SK-MEL-5 (cell line): ENCODE data around the gene GSTT4. TPM values are rescaled to one million over a fixed set of nuclear protein-coding genes. Genes with fewer than 3 reads are reported as not detected.
A peak's percentile ranks its signal among the peaks of the same experiment; 100 is the strongest.
"Not testable (repeated sequence)": the region's sequence is repeated elsewhere in the genome, so short reads cannot be mapped to it uniquely, and the experiment has no call there.

Source experiments
- DNase-seq: peaks from one replicate; pipeline ENCODE4 v3.0.0-alpha.2; 2016; ENCODE audit warnings: low read depth, low spot score
- in situ Hi-C: cut with HindIII; loops from 2 replicates; pipeline ENCODE4 v1.10.0; 2016; ENCODE audit warnings: low sequenced_read_pairs, high pct_unique_total_duplicates, low pct_unique_long_range_greater_than_20kb
- total RNA-seq: library from RNA; depleted of rRNA; stranded (reverse); fragments of >200 nt; shearing (Covaris generic); gene quantifications from 2 replicates; pipeline ENCODE4 v1.2.3, GENCODE V29; 2014

The GSTT4 gene
- total RNA-seq, 1 experiment from 2014 or later, result not detected

DNA sequence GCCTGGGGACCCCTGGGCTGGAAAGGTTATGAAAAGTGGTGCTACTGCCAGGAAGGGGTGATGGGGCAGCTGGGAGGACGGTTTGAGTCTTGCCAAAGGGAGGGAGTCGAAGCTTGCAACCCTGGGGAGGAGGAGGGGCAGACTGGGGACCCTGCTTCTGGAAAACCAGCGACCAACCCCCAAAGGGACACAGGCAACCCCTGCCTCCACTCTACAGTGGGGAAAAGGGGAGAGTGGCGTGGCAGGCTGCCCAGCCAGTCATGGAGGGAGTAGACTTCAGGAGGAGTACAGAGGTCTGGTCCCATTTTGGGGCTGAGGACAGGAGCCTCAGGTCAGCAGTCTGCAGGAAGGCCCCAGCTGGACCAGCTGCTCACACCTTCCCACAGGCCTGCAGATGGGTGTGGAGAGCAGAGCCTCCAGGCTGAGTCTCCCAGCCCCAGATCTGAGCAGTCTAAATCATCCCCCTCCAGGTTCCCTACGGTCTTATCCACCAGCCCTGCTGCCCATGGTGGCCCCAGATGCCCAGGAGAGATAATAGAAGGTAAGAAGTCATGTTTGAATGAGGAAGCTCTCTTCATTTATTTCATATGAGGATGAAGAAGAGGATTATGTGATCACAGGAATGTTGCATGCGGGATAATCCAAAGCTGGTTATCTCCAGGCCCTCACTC, 34.3 kb downstream of the GSTT4 start:
- DNase-seq, result no peak
- in situ Hi-C loops, result no loop called here

DNA sequence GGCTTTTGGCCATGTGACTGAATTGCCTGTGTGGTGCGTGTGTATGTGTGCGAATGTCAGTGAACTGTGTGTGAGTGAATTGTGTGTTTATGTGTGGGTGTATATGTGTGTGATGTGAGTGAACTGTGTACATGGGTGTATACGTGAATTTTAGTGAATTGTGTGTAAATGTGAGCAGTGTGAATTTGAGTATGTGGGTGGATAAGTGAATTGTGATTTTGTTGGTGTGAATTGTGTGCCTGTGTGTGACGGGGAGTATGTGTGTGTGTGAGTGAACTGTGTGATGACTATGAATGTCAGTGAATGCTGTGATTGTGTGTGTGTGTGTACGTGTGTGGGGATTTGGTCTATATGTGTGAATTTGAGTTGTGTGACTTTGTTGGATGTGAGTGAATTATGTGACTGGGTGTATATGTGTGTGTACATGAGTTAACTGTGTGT, 35.0 kb downstream of the GSTT4 start:
- in situ Hi-C loops, result no loop called here
- no peak for DNase-seq

DNA sequence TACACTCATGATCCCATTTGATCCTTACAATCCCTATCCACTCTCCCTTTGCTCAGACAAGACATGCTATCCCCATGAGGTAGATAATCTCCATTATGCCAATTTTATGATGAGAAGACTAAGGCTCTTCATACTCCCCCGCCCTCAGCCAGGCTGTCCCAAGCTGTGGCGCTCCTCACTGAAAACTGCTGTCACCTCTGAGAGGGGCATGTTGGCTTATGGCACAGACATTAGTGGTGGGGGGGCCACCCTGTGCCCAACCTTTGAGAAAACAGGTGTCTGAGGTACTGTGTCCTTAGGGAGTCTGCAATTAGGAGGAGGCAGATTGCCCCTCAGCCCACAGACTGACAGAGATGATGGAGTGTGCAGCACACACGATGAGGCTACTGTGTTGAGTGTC, 36.2 kb downstream of the GSTT4 start:
- in situ Hi-C loops, result no loop called here
- DNase-seq, result no peak

DNA sequence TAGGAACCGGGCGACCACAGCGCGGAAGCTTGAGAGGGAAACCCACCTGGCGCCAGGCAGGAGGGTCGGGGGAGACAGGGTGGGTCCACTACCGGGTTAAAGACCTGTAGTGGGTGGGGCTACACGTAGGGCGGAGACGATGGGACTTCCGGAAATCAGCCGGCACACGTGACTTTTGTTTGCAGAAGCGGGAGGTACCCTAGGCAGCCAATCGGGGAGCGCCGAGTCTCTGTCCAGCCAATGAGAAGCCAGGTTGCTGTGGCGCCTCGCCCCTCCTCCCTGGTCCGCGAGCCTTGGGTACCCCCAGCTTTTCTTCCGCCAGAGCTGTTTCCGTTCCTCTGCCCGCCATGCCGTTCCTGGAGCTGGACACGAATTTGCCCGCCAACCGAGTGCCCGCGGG, 38.7 kb downstream of the GSTT4 start, which contains the start of gene DDTL:
Gene DDTL, plus strand, starts transcription at position 321 of the 400 bp plus-strand sequence. Its CDS starts 27 bp downstream, at position 348.
- DNase-seq, in situ Hi-C loops: not testable (repeated sequence)

DNA sequence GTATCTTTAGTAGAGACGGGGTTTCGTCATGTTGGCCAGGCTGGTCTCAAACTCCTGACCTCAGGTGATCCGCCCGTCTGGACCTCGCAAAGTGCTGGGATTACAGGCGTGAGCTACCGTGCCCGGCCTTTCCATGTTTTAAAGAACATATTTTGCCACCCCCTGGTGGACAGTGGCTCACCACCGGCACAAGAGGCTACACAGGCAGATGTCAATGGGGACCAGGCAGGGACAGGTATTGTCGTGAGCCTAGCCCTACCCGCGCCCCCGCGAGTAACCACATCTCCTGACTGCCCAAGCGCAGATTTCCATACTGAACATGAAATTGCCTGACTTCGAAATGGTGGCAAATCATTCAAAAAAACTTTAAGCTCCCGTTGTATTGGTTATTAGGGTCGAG, 39.2 kb downstream of the GSTT4 start:
- in situ Hi-C loops, result not testable (repeated sequence)

DNA sequence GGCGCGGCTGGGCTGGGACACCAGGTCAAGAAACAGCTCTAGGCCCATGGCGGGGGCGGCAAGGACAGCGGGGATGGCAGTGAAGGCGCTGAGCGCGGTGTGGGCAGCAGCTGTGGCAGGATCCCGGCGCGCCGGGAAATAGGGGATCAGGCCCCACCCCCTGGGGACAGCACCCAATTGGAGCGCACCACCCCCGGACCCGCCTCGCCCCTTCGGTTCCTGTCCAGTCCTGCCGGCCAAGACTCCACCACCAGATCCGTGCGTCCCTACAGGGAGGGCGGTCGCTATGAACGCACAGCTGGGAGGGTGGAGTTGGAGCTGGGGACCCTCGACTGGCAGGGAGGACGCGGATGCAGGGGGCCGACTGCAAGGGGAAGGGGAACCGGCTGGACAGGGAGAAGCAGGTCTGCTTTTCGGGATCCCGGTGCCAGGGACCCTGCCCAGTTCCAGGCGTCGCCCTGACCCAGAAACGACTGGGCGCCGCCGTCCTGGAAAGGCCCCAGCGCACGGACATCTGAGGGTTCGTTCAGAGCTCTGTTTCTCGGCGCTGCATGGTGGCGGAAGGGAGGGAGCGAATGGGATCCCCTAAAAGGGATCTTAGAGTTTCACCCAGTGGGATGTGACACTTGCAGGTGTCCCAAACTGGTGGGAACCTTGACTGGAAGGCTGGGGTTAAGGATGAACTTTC, 44.0 kb downstream of the GSTT4 start, which contains the start of gene GSTT2B:
Gene GSTT2B, minus strand, starts transcription at position 112 of the 688 bp plus-strand sequence. Its CDS starts 64 bp downstream, at position 48.
- DNase-seq, in situ Hi-C loops: not testable (repeated sequence)

More for the DNA sequence above, 39.2 kb downstream of the GSTT4 start:
- not testable (repeated sequence) for DNase-seq

DNA sequence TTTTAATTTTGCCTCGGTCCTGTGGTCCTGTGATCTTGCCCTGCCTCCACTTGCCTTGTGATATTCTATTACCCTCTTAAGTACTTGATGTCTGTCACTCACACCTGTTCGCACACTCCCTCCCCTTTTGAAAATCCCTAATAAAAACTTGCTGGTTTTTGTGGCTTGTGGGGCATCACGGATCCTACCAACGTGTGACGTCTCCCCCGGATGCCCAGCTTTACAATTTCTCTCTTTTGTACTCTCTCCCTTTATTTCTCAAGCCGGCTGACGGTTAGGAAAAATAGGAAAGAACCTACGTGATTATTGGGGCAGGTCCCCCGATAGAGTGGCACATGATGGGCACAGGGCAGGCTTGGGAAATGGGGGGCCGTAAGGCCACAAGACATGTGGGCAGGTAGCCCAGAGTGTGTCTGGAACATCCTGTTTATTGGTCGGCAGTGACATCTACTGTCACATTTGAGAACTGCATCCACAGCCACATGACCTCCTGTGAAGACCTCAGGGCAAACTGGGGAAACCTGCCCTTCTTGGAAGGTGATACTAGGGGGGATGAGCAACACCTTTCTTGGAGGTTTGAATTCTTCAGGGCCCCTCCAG, 48.9 kb downstream of the GSTT4 start:
- in situ Hi-C loops, result not testable (repeated sequence)
- DNase-seq, result peak; percentile 71

DNA sequence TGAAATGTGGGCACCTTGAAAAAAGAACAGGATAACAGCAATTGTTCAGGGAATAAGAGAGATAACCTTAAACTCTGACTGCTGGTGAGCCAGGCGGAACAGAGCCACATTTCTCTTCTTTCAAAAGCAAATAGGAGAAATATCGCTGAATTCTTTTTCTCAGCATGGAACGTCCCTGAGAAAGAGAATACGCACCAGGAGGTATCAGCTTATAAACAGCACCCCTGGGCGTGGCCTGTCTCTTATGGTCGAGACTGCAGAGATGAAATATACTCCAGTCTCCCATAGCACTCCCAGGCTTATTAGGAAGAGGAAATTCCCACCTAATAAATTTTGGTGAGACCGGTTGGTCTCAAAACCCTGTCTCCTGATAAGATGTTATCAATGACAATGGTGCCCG, 49.4 kb downstream of the GSTT4 start:
- in situ Hi-C loops, DNase-seq: not testable (repeated sequence)

DNA sequence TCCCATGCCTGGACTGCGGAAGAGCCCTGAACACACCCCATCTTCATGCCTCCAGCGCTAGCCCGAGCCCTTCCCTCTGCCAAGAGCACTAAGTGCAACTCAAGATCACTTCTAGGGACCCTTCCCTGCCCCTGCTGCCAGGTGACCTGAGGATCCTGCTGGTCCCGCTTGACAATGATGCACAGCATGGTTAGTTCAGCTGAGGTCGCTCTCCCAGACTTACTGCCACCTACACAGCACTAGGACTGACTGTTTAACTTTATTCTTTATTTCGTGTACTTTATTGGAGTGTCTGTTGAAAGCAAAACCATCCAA, 50.3 kb downstream of the GSTT4 start:
- in situ Hi-C loops, DNase-seq: not testable (repeated sequence)

DNA sequence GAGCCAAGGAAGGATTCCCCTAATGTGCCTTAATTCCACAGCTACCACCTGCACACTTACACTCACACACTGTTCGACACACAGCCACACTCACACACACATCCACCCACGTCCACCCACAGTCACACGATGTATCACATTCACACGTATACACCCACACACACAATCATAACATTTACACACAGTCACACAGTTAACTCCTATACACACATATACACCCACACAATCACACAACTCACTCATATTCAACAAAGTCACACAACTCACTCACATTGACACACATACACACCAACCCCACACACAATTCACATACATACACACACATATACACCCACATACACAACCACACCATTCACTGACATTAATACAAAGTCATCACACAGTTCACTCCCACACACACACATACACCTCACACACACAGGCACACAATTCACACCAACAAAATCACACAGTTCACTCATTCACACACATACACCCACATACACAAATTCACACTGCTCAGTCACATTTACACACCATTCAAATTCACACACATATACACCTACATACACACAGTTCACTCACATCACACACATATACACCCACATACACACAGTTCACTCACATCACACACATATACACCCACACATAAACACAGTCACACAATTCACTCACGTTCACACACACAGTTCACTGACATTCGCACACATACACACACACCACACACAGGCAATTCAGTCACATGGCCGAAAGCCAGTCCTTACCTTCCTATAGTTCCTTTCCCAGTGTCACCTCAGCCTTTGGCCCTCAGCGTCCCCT, 50.9 kb downstream of the GSTT4 start:
- in situ Hi-C loops, DNase-seq: not testable (repeated sequence)

DNA sequence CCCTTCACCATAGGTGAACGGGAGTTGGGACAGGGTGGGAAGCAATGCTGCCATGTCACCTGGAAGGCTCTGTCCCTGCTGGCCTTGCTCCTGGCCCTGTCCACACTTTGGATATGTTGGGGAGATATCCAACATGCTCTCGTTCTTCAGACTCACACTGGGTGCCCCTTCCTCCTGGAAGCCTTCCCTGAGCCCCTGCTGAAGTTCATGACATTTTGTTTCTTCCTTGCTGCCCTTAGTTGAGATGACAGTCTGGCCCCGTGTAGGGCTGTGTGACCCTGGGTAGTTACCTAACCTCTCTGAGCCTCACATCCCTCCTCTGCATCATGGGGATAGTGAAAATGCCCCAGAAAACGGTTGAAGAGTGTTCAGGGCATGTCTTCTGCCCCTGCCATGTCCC, 51.8 kb downstream of the GSTT4 start:
- DNase-seq, in situ Hi-C loops: not testable (repeated sequence)

DNA sequence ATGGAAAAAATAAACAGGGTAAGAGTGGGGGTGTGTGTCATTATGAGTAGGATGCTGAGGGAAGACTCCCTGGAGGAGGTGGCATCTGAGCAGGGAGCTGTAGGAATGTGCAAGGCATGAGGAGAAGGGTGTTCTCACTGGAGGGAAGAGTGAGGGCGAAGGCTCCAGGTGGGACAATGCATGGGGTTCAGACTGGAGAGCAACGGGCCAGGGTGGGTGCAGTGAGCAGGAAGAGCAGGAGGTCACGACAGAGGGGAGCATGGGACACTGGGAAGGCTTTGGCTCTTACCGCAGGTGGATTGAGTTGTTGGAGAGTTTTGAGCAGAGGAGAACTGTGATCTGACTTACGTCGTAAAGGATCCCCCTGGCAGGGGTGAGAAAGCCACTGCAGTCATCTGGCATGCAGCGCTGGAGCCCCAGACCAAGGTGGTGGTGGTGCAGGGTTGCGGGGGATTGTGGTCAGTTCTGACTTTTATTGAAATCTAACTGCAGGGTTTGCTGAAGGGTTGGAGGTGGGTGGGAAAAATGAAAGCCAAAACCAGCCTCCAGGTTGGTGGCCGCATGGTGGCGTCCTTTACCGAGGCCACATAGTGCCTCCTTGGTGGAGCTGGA, 52.4 kb downstream of the GSTT4 start:
- DNase-seq, in situ Hi-C loops: not testable (repeated sequence)

DNA sequence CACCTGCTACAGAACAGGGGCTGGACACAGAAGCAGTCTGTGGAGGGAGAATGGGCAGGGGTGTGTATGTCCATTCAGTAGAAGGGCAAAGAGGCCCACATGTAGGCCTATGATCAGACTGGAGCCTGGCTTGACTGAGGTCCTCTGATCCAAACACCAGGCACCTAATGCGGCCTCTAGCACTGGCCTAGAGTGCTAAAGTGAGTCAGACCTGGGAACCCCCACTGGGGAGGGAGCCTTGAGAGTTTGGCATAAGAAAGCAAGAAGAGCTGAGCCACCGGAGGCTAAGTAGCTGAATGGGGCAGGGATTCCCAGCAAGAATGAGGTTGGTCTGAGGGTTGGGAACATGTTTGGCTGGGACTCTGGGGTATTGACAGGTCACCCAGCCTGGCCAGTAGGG, 53.9 kb downstream of the GSTT4 start:
- DNase-seq, in situ Hi-C loops: not testable (repeated sequence)

DNA sequence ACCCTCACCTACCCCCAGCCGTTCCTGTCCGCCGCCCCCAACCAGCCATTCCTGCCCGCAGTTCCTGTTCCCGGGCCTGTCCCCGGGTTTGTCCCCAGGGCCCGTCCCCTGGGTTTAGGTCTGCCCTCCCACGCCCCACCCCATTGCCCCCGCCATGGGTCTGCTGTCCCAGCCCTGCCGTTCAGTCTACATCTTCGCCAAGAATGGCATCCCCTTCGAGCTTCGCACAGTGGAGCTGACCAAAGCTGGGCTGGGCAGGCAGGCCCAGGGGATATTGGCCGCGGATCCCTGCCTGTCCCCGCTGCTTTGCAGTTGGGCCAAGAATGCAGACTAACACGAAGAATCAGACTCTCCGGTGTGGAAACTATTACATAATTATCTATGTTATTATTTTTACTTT, 55.5 kb downstream of the GSTT4 start:
- in situ Hi-C loops, DNase-seq: not testable (repeated sequence)
